ENCODE measurements around the gene CREB3. TPM values are rescaled to one million over a fixed set of nuclear protein-coding genes. Genes with fewer than 3 reads are reported as not detected.

Gene CREB3
- polyA plus RNA-seq, 1 donor from 2014 or later: 88.4 TPM

GRCh38 chr9:35690614-35691333 lies 41.7 kb upstream of the CREB3 start:
- TF ChIP-seq POLR2AphosphoS5 (IDR thresholded peaks at IDR 0.05): no peak
- no peak for TF ChIP-seq RAD21 (conservative IDR thresholded peaks at IDR 0.05)
- peak; percentile 61 for TF ChIP-seq EZH2 (IDR thresholded peaks at IDR 0.05; ENCODE audit: borderline replicate concordance, insufficient read depth, low read length, poor library complexity, severe bottlenecking)
- H3K4me3 ChIP-seq (ENCODE audit: low read length): peak overlapping the region; percentile 61

GRCh38 chr9:35691334-35691650 lies 41.2 kb upstream of the CREB3 start:
- Histone ChIP-seq H3K9ac (ENCODE audit: low read length) (peak overlapping the region; percentile 26), H3K9me3 (ENCODE audit: low read length) (no peaks in the 10 kb centered on the region), H3K4me3 (ENCODE audit: low read length) (no peak overlapping the region), H3K9me2 (ENCODE audit: insufficient read depth, low read length) (no peaks in the 10 kb centered on the region), H4K20me1 (ENCODE audit: insufficient read depth) (no peaks in the 10 kb centered on the region), H3K27me3 (ENCODE audit: insufficient read depth, low read depth, low read length) (peaks cover 27% of the 10 kb centered on the region), H3K36me3 (ENCODE audit: insufficient read depth, low read length) (no peaks in the 10 kb centered on the region), H3K79me2 (replicated peaks; ENCODE audit: insufficient read depth, low read length) (no peaks in the 10 kb centered on the region), H3K4me2 (ENCODE audit: low read length) (no peak overlapping the region), H2AFZ (ENCODE audit: low read depth, low read length) (no peak overlapping the region), H3K27ac (ENCODE audit: low read length) (no peak overlapping the region), H3F3A (ENCODE audit: insufficient read depth, low read length, poor library complexity, severe bottlenecking) (no peaks in the 10 kb centered on the region)
- TF ChIP-seq SMC3 (conservative IDR thresholded peaks at IDR 0.05; ENCODE audit: poor library complexity): no peak
- no peak for TF ChIP-seq TAF1 (IDR thresholded peaks at IDR 0.05; ENCODE audit: low read depth)
- no peak for TF ChIP-seq MXI1 (conservative IDR thresholded peaks at IDR 0.05; ENCODE audit: poor library complexity, severe bottlenecking)
- TF ChIP-seq EZH2 (IDR thresholded peaks at IDR 0.05; ENCODE audit: borderline replicate concordance, insufficient read depth, low read length, poor library complexity, severe bottlenecking): no peak

More at GRCh38 chr9:35690614-35691333, 41.7 kb upstream of the CREB3 start:
- Histone ChIP-seq H3K9me3 (ENCODE audit: low read length) (no peaks in the 10 kb centered on the region), H3K9ac (ENCODE audit: low read length) (peak overlapping the region; percentile 26), H3K36me3 (ENCODE audit: insufficient read depth, low read length) (no peaks in the 10 kb centered on the region), H3F3A (ENCODE audit: insufficient read depth, low read length, poor library complexity, severe bottlenecking) (no peaks in the 10 kb centered on the region), H3K79me2 (replicated peaks; ENCODE audit: insufficient read depth, low read length) (no peaks in the 10 kb centered on the region), H3K27me3 (ENCODE audit: insufficient read depth, low read depth, low read length) (peaks cover 27% of the 10 kb centered on the region), H3K4me2 (ENCODE audit: low read length) (peak overlapping the region; percentile 19), H3K9me2 (ENCODE audit: insufficient read depth, low read length) (no peaks in the 10 kb centered on the region), H3K27ac (ENCODE audit: low read length) (no peak overlapping the region), H2AFZ (ENCODE audit: low read depth, low read length) (no peak overlapping the region), H4K20me1 (ENCODE audit: insufficient read depth) (no peaks in the 10 kb centered on the region)

DNA sequence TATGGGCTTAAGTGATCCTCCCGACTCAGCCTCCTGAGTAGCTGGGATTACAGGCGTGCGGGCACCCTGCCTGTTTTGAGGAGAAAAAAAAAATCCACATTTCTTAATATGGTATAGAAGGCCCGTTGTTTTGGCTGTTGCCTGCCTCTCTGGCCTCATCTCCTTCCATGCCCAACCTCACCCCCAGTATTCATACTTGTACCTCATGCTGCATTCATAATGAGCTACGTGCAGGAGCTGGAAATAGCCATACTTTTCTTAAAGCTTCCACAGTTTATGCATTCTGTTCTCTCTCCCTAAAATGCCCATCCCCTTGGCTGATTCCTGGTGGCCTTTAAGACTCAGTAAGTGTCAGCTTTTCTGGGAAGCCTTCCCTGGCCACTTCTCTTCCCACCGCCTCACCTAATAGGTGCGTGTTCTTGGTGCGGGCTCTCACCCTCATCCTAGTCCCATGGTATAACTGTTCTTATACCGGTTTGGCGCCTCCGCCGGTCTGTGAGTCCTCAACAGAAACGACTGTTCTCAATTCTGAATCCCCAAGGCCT lies 40.6 kb upstream of the CREB3 start:
- no peaks in the 10 kb centered on the region for H3K9me3 ChIP-seq (ENCODE audit: low read length)
- H3K4me3 ChIP-seq (ENCODE audit: low read length): no peak overlapping the region
- no peak overlapping the region for H3K9ac ChIP-seq (ENCODE audit: low read length)
- no peaks in the 10 kb centered on the region for H3K36me3 ChIP-seq (ENCODE audit: insufficient read depth, low read length)
- no peak overlapping the region for H3K4me2 ChIP-seq (ENCODE audit: low read length)
- no peaks in the 10 kb centered on the region for H3K79me2 ChIP-seq (replicated peaks; ENCODE audit: insufficient read depth, low read length)
- H3K9me2 ChIP-seq (ENCODE audit: insufficient read depth, low read length): no peaks in the 10 kb centered on the region
- H4K20me1 ChIP-seq (ENCODE audit: insufficient read depth): no peaks in the 10 kb centered on the region
- H2AFZ ChIP-seq (ENCODE audit: low read depth, low read length): no peak overlapping the region
- H3K27ac ChIP-seq (ENCODE audit: low read length): no peak overlapping the region
- H3F3A ChIP-seq (ENCODE audit: insufficient read depth, low read length, poor library complexity, severe bottlenecking): no peaks in the 10 kb centered on the region
- TF ChIP-seq RAD21 (conservative IDR thresholded peaks at IDR 0.05): no peak
- no peak for TF ChIP-seq POLR2AphosphoS5 (IDR thresholded peaks at IDR 0.05)
- no peak for TF ChIP-seq REST (IDR thresholded peaks at IDR 0.05; ENCODE audit: borderline replicate concordance)
- no peak for TF ChIP-seq TAF1 (IDR thresholded peaks at IDR 0.05; ENCODE audit: low read depth)
- no peak for TF ChIP-seq EZH2 (IDR thresholded peaks at IDR 0.05; ENCODE audit: borderline replicate concordance, insufficient read depth, low read length, poor library complexity, severe bottlenecking)
- no peak for TF ChIP-seq EP300 (conservative IDR thresholded peaks at IDR 0.05; ENCODE audit: poor library complexity, severe bottlenecking)
- no peak for TF ChIP-seq CTCF (IDR thresholded peaks at IDR 0.05; ENCODE audit: poor library complexity, severe bottlenecking)
- TF ChIP-seq SMC3 (conservative IDR thresholded peaks at IDR 0.05; ENCODE audit: poor library complexity): no peak
- no peak for TF ChIP-seq MXI1 (conservative IDR thresholded peaks at IDR 0.05; ENCODE audit: poor library complexity, severe bottlenecking)
- peaks cover 27% of the 10 kb centered on the region for H3K27me3 ChIP-seq (ENCODE audit: insufficient read depth, low read depth, low read length)

Data from neural cell (in vitro differentiated cells).